GM18520 (cell line): ENCODE measurements around the gene GIMAP4.
"Not testable (repeated sequence)": the region's sequence is repeated elsewhere in the genome, so short reads cannot be mapped to it uniquely, and the experiment has no call there.

Experiments
- ATAC-seq: cut with Tn5 transposase; IDR thresholded peaks from one replicate; pipeline ENCODE4 v1.9.1; 2021; ENCODE audit not compliant: unreplicated experiment

Gene GIMAP4

DNA sequence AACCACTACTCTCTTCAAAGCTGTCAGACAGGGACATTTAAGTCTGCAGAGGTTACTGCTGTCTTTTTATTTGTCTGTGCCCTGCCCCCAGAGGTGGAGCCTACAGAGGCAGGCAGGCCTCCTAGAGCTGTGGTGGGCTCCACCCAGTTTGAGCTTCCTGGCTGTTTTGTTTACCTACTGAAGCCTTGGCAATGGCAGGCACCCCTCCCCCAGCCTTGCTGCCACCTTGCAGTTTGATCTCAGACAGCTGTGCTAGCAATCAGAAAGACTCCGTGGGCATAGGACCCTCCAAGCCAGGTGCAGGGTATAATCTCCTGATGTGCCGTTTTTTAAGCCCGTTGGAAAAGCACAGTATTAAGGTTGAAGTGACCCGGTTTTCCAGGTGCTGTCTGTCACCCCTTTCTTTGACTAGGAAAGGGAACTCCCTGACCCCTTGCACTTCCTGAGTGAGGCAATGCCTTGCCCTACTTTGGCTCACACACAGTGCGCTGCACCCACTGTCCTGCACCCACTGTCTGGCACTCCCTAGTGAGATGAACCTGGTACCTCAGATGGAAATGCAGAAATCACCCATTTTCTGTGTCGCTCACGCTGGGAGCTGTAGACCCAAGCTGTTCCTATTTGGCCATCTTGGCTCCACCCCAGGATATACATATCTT is 12.9 kb downstream of the GIMAP4 start:
- ATAC-seq = not testable (repeated sequence)

DNA sequence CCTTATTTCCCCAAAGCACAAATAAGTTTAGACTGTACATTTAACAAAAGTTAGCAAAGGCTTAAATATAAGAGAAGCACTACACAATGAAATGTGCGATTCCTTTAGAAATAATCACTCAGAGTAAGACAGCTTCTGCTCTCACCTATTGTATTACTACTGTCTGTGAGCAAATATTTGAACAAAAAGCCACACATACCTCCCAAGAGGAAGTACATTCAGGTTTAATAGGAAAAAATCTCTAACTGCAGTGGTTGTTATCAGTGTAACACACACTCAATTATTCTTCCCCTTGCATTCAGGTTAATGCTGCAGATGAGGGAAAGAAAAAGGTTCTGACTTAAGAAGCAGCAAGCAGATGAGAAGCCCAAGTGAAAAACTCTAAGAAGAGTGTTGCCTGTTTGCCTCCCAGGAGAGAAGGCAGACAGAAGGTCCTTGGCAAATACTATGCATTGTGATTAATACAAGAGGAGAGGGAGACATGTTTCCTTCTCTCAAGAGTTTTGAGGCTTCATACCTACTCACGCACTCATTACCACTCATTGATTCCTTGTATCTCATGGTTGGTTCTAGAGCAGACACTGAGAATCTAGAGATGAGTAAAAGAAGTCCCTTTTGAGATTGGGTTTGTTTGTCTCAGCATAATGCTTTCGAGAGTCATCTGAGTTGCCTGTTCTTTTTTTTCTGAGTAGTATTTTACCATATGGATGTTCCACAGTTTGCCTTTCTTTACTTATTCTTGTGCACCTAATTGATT is 13.6 kb downstream of the GIMAP4 start:
- ATAC-seq = no peak

GRCh38 chr7:150585199-150585598 is 18.0 kb downstream of the GIMAP4 start:
- no peak for ATAC-seq

DNA sequence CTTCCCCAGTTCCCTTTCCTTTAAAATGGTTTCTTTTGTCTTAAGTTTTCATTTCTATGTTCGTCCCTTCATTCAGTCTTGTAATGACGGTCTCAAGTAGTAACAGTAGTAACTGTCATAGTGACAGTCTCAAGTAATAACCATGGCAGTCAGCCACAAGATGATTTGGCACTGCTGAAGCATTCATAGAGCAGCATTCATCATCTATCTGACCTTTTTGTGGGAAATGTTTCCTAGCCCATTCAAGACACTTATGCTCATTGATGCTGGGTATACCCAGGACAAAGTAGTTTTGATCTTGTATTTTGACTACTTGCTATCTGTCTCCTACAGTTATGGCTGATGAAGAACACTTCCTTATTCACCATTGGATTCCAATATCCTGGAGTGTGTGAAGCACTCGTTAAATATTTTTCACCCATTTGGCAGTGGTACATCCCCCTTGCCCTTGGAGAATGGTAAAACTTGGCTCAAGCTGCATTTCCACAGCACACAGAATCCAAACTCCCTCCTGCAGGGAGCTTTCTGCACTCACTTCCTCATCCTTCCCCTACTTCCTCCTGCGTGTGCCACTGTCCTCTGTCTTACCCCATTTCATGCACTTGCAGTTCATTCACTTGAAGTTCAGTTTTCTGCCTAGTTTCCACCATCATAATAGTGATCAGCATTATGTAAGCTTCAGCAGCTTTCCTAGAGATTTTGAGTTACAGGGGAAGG is 19.0 kb downstream of the GIMAP4 start:
- no peak for ATAC-seq

- ATAC-seq = no peak
Observed at GRCh38 chr7:150586785-150587152, 19.6 kb downstream of the GIMAP4 start.

DNA sequence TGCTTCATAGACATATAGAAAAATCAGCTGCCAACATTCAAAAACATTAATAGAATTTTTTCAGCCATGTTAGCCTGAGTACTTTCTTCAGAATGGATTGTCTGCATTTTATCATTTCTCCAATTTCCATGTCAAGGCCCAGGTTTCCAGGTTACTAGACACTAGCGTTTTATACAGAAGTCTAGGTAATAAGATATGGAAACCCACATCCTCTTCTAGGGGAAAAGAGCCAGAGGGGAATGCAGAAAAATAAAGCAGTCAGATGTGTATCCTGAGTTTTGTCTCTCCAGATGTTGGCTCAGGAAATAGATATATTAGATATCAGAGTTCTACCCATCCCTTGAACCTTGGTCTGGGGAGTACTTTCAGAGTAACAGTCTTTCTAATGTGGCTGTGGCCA is 20.4 kb downstream of the GIMAP4 start:
- no peak for ATAC-seq

DNA sequence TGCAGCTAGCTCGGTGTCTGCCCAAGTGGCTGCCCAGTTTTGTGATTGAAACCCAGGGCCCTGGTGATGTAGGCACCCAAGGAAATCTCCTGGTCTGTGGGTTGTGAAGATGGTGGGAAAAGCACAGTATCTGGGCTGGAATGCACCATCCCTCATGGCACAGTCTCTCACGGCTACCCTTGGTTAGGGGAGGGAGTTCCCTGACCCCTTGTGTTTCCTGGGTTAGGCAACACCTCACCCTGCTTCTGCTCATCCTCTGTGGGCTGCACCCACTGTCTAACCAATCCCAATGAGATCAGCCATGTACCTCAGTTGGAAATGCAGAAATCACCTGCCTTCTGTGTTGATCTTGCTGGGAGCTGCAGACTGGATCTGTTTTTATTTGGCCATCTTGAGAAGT is 27.6 kb downstream of the GIMAP4 start:
- no peak for ATAC-seq

DNA sequence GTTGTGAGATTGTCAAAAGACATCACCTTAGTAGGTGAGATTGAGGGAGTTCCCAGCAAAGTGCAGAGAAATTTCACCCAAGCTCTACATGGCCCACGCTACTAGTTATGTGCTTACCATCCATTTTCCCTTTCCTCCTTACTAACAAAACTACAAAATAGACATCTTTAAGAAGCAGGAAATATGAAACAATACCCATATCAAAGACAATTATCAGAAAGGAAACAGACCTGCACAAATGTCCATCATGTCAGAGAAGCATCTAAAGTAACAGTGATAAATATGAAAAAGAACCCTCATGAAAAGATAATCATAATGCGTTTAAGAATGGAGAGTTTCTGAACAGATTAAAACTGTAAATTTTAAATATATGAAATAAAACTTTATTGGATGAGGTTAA is 28.2 kb downstream of the GIMAP4 start:
- ATAC-seq = no peak

- not testable (repeated sequence) for ATAC-seq
Observed at GRCh38 chr7:150603600-150603999, 36.4 kb downstream of the GIMAP4 start.

DNA sequence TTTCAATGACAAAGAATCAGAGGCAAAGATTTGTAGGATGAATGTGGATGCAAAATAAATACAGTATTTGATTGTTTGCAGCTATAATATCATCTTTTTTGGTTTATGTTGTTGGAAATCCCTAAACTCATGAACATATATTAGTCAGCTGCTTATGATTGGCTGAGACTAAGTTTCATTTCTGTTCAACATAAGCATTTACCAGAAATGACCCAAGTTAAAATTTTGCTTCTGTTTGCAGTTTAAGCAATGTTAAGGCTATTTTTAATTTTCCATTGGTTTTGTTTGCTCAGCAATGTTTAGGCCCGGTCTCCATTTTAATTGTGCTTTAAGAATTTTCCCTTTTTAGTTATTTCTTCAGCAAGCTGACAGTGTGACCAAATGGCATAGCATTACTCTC is 43.0 kb downstream of the GIMAP4 start:
- ATAC-seq = no peak

GRCh38 chr7:150612925-150613324 is 45.7 kb downstream of the GIMAP4 start:
- no peak for ATAC-seq

- no peak for ATAC-seq
Observed at GRCh38 chr7:150613880-150614279, 46.7 kb downstream of the GIMAP4 start.

DNA sequence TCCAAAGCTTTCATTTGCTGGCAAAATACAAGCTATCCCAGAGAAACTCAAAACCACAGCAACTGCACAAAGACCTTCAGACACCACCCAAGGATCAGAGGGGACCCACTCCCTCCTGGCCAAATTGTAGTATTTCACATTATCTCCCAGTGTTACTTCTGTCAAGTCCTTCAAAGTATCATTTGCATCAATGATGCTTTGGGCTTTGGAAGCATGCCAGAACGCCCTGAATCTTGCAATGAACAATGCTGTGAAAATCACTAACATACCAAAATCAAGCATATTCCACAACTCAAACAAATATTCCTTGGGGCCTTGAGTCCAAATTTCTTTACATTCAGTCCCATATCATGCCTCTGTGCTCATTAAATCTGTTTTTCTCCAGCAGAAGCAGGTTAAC is 47.2 kb downstream of the GIMAP4 start:
- ATAC-seq = not testable (repeated sequence)

- not testable (repeated sequence) for ATAC-seq
Observed at GRCh38 chr7:150615221-150615755, 48.1 kb downstream of the GIMAP4 start.

DNA sequence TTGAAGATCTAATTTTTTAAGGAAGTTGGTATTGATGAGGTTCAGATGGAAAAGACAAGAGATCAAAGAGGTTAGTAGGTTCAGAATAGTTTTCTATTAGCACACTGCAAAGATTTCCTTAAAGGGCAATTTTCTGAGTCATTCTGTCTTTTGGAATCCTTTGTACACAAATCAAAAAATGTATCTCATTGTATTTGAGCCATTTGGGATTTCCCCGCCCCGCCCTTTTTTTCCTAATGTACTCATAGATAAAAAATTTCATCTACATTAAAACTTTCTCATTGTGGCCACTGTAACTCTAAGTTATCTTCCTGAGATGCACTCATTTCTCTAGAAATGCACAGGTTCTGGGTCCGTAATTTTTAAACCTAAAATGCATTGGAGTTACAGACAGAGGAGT is 52.9 kb downstream of the GIMAP4 start:
- ATAC-seq = no peak

GRCh38 chr7:150620617-150621371 is 53.6 kb downstream of the GIMAP4 start:
- ATAC-seq = peak; percentile 48

- ATAC-seq = peak; percentile 13
Observed at GRCh38 chr7:150621376-150621775, 54.2 kb downstream of the GIMAP4 start.
